Adrenal gland (tissue), 12 donors: ENCODE data around the gene COX19. TPM values are rescaled to one million over a fixed set of nuclear protein-coding genes. Genes with fewer than 3 reads are reported as not detected.

ENCODE experiments used
- DNase-seq, 7 donors: peaks; one replicate each; pipeline ENCODE4 v3.0.0-alpha.2; 2019 to 2020
- H3K27ac ChIP-seq, 5 donors: fragments of 200-600 bp; sonication (generic) in 4 of 5; 1 replicate in 3 of 5; 2 replicates in 2 of 5; pipeline versions ENCODE4 v1.5.1 to v1.8.0; 2016 to 2020; ENCODE audit warnings: mild to moderate bottlenecking in 1 of 5
- H3K27me3 ChIP-seq: fragments of 200-600 bp; 2 replicates; pipeline ENCODE4 v1.8.0; 2021
- H3K36me3 ChIP-seq, 2 donors: fragments of 200-600 bp; replicated peaks in 1 of 2; 1 replicate in 1 of 2; 2 replicates in 1 of 2; pipeline versions ENCODE4 v1.5.1 to v1.8.0; 2018 to 2022
- H3K4me1 ChIP-seq, 2 donors: fragments of 200-600 bp; replicated peaks in 1 of 2; 1 replicate in 1 of 2; 2 replicates in 1 of 2; pipeline versions ENCODE4 v1.5.1 to v1.8.0; 2018 to 2021
- H3K4me3 ChIP-seq, 4 donors: fragments of 200-600 bp; sonication (generic) in 3 of 4; one replicate each; pipeline ENCODE4 v1.5.1; 2016 to 2018
- H3K9me3 ChIP-seq, 3 donors: fragments of 200-600 bp; sonication (generic) in 1 of 3; replicated peaks in 1 of 3; 1 replicate in 2 of 3; 2 replicates in 1 of 3; pipeline versions ENCODE4 v1.5.1 to v1.8.0; 2016 to 2021
- POLR2A ChIP-seq, 2 donors: fragments of 450-650 bp; IDR thresholded peaks; one replicate each; pipeline ENCODE4 v1.6.1; 2017; ENCODE audit warnings: antibody characterized with exemption in 2 of 2, mild to moderate bottlenecking in 2 of 2, moderate library complexity in 1 of 2
- WGBS, 4 donors: extraction: QIAGEN DNeasy Blood & Tissue Kit in 2 of 4; methylation state at CpG; one replicate each; pipeline versions ENCODE4 v1.1.5 to v1.1.7; 2013 to 2017; 5-methylcytosine and 5-hydroxymethylcytosine counted together
- intact Hi-C, 2 donors: fragments of 100-400 bp; cut with DNase I; formaldehyde crosslinking; loops; one replicate each; pipeline versions ENCODE4 v1.14.1 to v1.15.0; 2022 to 2023
- polyA plus RNA-seq, 3 donors: library from polyadenylated mRNA; stranded (reverse); fragments of 200-250 nt in 2 of 3; fragments of 350-450 nt in 1 of 3; fragmentation: Illumina TruSeq in 1 of 3; extraction: RNeasy Lipid Tissue Mini Kit (QIAGEN cat#74804) in 1 of 3; gene quantifications; one replicate each; pipeline ENCODE4 v1.2.3, GENCODE V29; 2013 to 2014
- total RNA-seq, 9 donors: library from RNA; depleted of rRNA in 4 of 9; stranded (reverse); fragments of >200 nt in 4 of 9; fragments of 120-200 nt in 1 of 9; fragmentation: NEBNext Ultra II Directional in 1 of 9; extraction: Animal tissue kit (Norgen Biotek cat#: 25700) in 1 of 9; gene quantifications; one replicate each; pipeline versions ENCODE4 v1.1.0 to v1.2.4, GENCODE V29; 2013 to 2023
- TF ChIP-seq, protein P1 (sequence below), 6 experiments: fragments of 450-650 bp in 4 of 6; fragments of 200-600 bp in 2 of 6; sonication (generic) in 1 of 6; IDR thresholded peaks; 1 replicate in 5 of 6; 2 replicates in 1 of 6; pipeline versions ENCODE4 v1.5.1 to v1.8.0; 2016 to 2021; ENCODE audit warnings: antibody characterized with exemption in 6 of 6, mild to moderate bottlenecking in 2 of 6, moderate library complexity in 1 of 6
- donor health status: healthy with polysubstance abuse.
- donor health status: Bipolar disorder and iron deficiency.
- donor health status: DM: yes; HTN: yes; CAD: no.
- donor health status: DM: no; HTN: no; CAD: no.
- donor health status: DM: no; HTN: no; CAD: no.
- donor health status: DM: yes; HTN: yes; CAD: no.

COX19 gene
- total and polyA plus RNA-seq, 12 donors, result 9.1 to 32.4 (median 18.9) TPM

GRCh38 chr7:972676-973309, 2.6 kb downstream of the COX19 start:
- TF ChIP-seq, protein P1, sequence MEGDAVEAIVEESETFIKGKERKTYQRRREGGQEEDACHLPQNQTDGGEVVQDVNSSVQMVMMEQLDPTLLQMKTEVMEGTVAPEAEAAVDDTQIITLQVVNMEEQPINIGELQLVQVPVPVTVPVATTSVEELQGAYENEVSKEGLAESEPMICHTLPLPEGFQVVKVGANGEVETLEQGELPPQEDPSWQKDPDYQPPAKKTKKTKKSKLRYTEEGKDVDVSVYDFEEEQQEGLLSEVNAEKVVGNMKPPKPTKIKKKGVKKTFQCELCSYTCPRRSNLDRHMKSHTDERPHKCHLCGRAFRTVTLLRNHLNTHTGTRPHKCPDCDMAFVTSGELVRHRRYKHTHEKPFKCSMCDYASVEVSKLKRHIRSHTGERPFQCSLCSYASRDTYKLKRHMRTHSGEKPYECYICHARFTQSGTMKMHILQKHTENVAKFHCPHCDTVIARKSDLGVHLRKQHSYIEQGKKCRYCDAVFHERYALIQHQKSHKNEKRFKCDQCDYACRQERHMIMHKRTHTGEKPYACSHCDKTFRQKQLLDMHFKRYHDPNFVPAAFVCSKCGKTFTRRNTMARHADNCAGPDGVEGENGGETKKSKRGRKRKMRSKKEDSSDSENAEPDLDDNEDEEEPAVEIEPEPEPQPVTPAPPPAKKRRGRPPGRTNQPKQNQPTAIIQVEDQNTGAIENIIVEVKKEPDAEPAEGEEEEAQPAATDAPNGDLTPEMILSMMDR (IDR thresholded peaks at IDR 0.05), result no peak
- TF ChIP-seq POLR2A (IDR thresholded peaks at IDR 0.05), result peak in 1 of 2 donors; percentile 44
- peak overlapping the region in 1 of 4 donors; percentile 99 for H3K4me3 ChIP-seq
- no peaks in the 10 kb centered on the region for H3K27me3 ChIP-seq
- intact Hi-C loops, result no loop called here
- peaks cover 55 to 60% of the 10 kb centered on the region in 2 donors for H3K4me1 ChIP-seq
- DNase-seq, result peak in 2 of 7 donors; percentile 65 to 67
- H3K27ac ChIP-seq, result peak overlapping the region; percentile 80 to 99 (median 98)
- 35 to 46% (median 42%) methylated on average over 10 of the region's 10 CpGs for WGBS, 4 donors
- peaks cover 0 to 52% of the 10 kb centered on the region in 2 donors for H3K36me3 ChIP-seq
- H3K9me3 ChIP-seq, result no peaks in the 10 kb centered on the region

GRCh38 chr7:972110-972509, 3.2 kb downstream of the COX19 start:
- TF ChIP-seq, protein P1 (IDR thresholded peaks at IDR 0.05), result no peak
- no peak for TF ChIP-seq POLR2A (IDR thresholded peaks at IDR 0.05)
- intact Hi-C loops, result no loop called here
- 71 to 80% (median 79%) methylated on average over 12 of the region's 12 CpGs for WGBS, 4 donors
- no peaks in the 10 kb centered on the region for H3K27me3 ChIP-seq
- H3K27ac ChIP-seq, result peak overlapping the region; percentile 26 to 99 (median 80)
- no peak for DNase-seq
- H3K4me3 ChIP-seq, result peak overlapping the region in 1 of 4 donors; percentile 6
- no peaks in the 10 kb centered on the region for H3K9me3 ChIP-seq
- peaks cover 0 to 59% of the 10 kb centered on the region in 2 donors for H3K36me3 ChIP-seq
- H3K4me1 ChIP-seq, result peaks cover 48 to 53% of the 10 kb centered on the region in 2 donors

GRCh38 chr7:970744-971143, 4.6 kb downstream of the COX19 start:
- DNase-seq, result no peak
- TF ChIP-seq, protein P1 (IDR thresholded peaks at IDR 0.05), result no peak
- TF ChIP-seq POLR2A (IDR thresholded peaks at IDR 0.05), result no peak
- intact Hi-C loops, result no loop called here
- H3K27me3 ChIP-seq, result no peaks in the 10 kb centered on the region
- H3K9me3 ChIP-seq, result no peaks in the 10 kb centered on the region
- no peak overlapping the region for H3K4me3 ChIP-seq
- WGBS, 4 donors, result 84 to 92% (median 89%) methylated on average over 5 to 6 of the region's 6 CpGs
- peaks cover 37 to 50% of the 10 kb centered on the region in 2 donors for H3K4me1 ChIP-seq
- peak overlapping the region in 2 of 5 donors; percentile 44 to 98 for H3K27ac ChIP-seq
- H3K36me3 ChIP-seq, result peaks cover 0 to 65% of the 10 kb centered on the region in 2 donors

DNA sequence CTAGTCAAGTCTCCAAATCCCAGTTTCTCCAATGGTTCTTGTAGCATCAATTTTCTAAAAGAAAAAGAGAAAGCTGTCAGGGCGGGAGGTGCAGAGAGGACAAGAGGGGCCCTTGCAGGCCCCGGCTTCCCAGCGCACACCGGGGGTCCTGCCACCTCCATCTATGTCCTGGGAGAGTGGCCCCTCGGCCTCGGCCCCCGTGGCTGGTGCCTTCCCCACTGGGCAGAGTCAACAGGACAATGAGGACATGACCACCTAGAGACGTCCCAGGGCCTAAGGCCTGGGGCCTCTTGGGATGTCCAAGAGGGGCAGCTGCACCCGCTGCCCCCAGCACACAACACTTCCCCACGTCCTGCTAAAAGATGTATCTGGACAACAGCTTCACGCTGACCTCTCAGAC, 5.9 kb downstream of the COX19 start:
- intact Hi-C loops, result loop anchor here in 1 of 2 donors (10.0 kb wide), 1 partner anchor 85 kb away; no protein-coding TSS in a partner anchor
- Histone ChIP-seq H3K27me3 (no peaks in the 10 kb centered on the region), H3K27ac (no peak overlapping the region), H3K9me3 (no peaks in the 10 kb centered on the region), H3K36me3 (peaks cover 0 to 65% of the 10 kb centered on the region in 2 donors), H3K4me3 (no peak overlapping the region), H3K4me1 (peaks cover 49 to 60% of the 10 kb centered on the region in 2 donors)
- TF ChIP-seq, protein P1 (IDR thresholded peaks at IDR 0.05), result no peak
- no peak for TF ChIP-seq POLR2A (IDR thresholded peaks at IDR 0.05)
- no peak for DNase-seq
- 91 to 100% (median 92%) methylated on average over 4 to 11 of the region's 11 CpGs for WGBS, 4 donors
